Mesodermal cell (in vitro differentiated cells): ENCODE results near the gene PANK4.

ENCODE experiments used
- H3K27ac ChIP-seq: 2 replicates; pipeline ENCODE4 v1.7.0; 2013; ENCODE audit warnings: mild to moderate bottlenecking, low read depth, low read length, moderate library complexity; ENCODE audit not compliant: severe bottlenecking
- H3K36me3 ChIP-seq: 2 replicates; pipeline ENCODE4 v1.7.1; 2013; ENCODE audit warnings: mild to moderate bottlenecking, low read length, moderate library complexity; ENCODE audit not compliant: control insufficient read depth, insufficient read depth
- H3K4me1 ChIP-seq: one replicate; pipeline ENCODE4 v1.7.1; 2013; ENCODE audit warnings: mild to moderate bottlenecking, low read length; ENCODE audit not compliant: insufficient read depth, control insufficient read depth, poor library complexity, severe bottlenecking
- H3K4me3 ChIP-seq: 2 replicates; pipeline ENCODE4 v1.7.0; 2013; ENCODE audit warnings: low read length, control low read depth, mild to moderate bottlenecking; ENCODE audit not compliant: insufficient read depth, poor library complexity, severe bottlenecking; ENCODE audit errors: extremely low read depth
- H3K9me3 ChIP-seq: 2 replicates; pipeline ENCODE4 v1.7.1; 2013; ENCODE audit warnings: mild to moderate bottlenecking, low read length, moderate library complexity; ENCODE audit not compliant: control insufficient read depth
- WGBS, 2 experiments: methylation state at CpG; one replicate each; pipeline ENCODE4 v1.1.5; 2013; ENCODE audit warnings: missing lambda C conversion rate in 2 of 2; ENCODE audit not compliant: insufficient coverage in 2 of 2; 5-methylcytosine and 5-hydroxymethylcytosine counted together

The PANK4 gene

DNA sequence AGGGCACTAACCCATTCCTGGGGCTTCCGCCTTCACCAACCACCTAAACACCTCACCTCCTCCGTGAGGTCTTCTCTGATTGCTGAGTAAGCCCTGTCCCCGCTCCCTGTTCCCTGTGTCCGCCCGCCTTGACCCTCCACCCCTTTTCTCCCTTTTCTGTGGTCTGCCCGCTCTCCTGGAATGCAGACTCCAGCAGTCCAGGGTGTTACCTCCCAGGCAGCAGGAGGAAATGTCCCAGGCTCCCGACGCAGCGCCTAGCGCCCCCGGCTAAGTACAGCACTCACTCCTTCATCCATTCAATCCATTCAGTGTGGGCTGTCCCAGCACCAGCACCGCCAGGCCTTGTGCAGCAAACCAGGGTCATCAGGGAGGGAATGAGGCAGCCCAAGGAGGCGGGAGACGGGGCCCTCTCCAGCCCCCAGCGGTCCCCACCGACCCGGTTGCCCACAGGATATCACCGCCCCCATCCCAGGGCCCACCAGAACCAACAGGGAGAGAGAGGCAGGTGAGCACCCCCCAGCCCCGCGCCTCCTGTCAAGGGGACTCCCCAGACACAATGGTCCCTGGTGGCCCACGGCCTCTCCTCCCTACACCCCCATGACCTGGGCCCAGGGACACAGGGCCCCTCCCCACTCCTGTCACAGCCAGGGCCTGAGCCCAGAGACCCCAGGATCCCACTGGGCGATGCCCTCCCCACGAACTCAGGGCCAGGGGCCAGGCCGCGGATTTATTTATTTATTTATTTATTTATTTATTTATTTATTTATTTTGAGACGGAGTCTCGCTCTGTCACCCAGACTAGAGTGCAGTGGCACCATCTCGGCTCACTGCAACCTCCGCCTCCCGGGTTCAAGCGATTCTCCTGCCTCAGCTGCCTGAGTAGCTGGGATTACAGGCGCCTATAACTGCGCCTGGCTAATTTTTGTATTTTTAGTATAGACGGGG lies 40.0 kb upstream of the PANK4 start:
- Histone ChIP-seq H3K36me3 (no peaks in the 10 kb centered on the region), H3K4me3 (no peak overlapping the region), H3K27ac (no peak overlapping the region), H3K4me1 (peaks cover 5% of the 10 kb centered on the region), H3K9me3 (no peaks in the 10 kb centered on the region)
- 90 to 93% methylated on average over 22 to 30 of the region's 34 CpGs for WGBS, 2 experiments

DNA sequence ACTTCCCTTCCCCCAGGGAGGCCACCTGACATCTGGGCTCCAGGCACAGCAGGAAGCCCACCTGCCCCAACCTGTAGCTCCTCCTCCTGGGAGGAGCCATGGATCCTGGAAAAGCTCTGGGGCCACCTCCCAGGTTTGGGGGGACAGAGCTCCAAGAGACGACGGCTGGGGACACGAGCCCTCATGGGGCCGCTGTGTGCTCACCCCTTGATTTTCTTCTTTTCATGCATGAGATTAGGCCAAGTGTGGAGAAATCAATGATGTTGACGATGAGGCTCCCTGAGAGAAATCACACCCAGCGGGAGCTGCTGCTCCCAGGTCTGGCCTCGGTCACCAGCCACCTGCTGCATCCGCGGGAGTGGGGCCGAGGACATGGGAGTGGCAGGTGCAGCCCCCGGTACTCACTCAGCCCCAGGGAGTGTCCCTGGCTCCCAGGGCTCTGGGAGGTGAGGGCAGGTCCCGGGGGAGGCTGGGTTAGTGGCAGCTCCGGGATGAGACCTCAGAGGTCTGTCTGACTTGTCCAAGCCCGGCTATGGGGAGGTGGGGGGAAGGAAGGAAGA lies 38.5 kb upstream of the PANK4 start:
- H3K4me3 ChIP-seq = no peak overlapping the region
- H3K4me1 ChIP-seq = peaks cover 5% of the 10 kb centered on the region
- 76 to 84% methylated on average over 11 to 13 of the region's 14 CpGs for WGBS, 2 experiments
- no peaks in the 10 kb centered on the region for H3K9me3 ChIP-seq
- no peaks in the 10 kb centered on the region for H3K36me3 ChIP-seq
- no peak overlapping the region for H3K27ac ChIP-seq

DNA sequence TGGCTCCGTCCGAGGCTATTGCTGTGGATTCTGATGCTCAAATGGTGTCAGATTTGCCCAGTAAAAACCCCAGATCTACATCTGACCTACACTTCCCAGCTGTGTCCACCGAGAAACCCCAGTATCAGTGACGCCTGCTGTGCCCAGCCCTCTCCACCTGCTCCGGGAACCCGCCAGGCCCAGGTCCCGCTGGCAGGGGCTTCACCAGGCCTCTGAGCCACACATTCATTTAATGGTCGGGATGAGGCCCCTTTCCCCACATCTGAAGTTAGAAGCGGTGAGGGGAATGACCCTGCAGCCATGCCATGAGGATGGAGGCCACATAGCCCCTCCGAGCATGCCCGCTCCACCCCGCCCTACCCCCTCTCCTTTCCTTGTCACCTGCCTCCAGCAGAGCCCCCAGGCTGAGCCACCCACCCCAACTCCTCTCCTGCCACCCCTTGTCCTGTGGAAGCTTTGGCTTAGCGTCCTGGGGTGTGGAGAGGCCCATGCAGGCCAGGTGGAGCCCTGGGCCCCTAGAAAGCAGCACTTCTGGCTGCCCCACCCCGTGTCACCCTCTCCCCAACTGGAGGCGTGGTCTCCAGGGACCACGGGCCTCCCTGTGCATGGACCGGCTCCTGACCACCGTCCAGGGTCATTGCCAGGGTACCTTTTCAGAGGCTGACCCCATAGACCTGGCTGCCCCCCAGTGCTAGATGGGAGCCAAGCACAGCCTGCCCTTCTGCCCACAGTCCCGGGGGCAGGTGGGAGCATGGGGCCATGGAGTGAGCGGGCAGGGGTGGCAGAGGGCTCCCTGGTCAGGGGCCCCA lies 37.8 kb upstream of the PANK4 start:
- peaks cover 5% of the 10 kb centered on the region for H3K4me1 ChIP-seq
- no peaks in the 10 kb centered on the region for H3K9me3 ChIP-seq
- no peak overlapping the region for H3K27ac ChIP-seq
- WGBS, 2 experiments = 85 to 92% methylated on average over 13 to 17 of the region's 20 CpGs
- H3K4me3 ChIP-seq = no peak overlapping the region
- no peaks in the 10 kb centered on the region for H3K36me3 ChIP-seq

DNA sequence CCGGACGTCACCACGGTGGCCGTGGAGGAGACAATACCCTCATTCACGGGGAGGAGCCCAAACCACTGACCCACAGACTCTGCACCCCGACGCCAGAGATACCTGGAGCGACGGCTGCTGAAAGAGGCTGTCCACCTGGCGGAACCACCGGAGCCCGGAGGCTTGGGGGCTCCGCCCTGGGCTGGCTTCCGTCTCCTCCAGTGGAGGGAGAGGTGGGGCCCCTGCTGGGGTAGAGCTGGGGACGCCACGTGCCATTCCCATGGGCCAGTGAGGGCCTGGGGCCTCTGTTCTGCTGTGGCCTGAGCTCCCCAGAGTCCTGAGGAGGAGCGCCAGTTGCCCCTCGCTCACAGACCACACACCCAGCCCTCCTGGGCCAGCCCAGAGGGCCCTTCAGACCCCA lies 36.8 kb upstream of the PANK4 start:
- 88 to 92% methylated on average over 10 to 16 of the region's 18 CpGs for WGBS, 2 experiments
- no peaks in the 10 kb centered on the region for H3K9me3 ChIP-seq
- H3K4me3 ChIP-seq = no peak overlapping the region
- H3K27ac ChIP-seq = no peak overlapping the region
- H3K36me3 ChIP-seq = no peaks in the 10 kb centered on the region
- H3K4me1 ChIP-seq = peaks cover 5% of the 10 kb centered on the region

DNA sequence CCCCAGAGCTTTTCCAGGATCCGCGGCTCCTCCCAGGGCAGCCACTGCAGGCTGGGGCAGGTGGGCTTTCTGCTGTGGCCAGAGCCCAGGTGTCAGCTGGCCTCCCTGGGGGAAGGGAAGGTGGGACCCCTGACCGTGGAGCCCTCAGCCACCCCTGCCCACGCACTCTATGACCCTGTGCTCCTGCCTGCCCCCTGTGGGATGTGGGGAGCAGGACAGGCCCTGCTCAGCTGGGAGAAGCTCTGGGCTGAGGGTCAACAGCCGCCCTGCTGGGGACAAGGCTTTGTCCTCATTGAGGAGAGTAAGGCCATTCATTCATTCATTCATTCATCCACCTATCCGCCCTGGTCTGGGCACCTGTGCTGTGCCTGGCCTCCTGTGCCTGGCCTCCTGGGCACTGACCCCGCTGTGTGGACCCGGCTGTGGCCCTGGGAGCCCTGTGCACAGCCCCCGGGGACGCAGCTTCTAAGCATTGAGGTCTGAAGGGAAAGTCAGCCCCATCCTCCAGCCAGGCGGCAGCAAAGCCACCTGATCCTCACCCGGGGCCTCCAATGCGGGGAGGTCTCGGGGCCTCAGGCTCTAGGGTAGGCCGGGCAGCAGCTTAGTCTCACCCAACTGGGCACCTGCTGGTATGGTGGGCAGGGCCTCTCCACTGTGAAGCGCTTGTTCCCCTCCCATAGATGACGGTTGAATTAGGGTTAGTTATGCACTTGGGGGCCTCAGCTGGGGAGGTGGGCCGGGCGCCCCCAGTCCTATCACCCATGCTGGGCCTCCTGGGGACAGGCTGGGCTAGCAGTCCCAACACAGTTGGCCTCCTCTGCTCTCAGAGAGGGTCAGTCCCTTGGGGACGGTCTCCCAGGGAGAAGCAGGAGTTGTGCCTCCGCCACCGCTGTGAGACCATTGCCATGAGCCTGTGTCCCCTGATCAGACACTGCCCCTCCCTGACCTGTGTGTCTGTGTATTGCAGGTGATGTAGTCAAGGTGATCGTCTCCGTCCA lies 35.8 kb upstream of the PANK4 start:
- Histone ChIP-seq H3K4me3 (no peak overlapping the region), H3K9me3 (no peaks in the 10 kb centered on the region), H3K36me3 (no peaks in the 10 kb centered on the region), H3K27ac (no peak overlapping the region), H3K4me1 (peaks cover 5% of the 10 kb centered on the region)
- WGBS, 2 experiments = 92 to 95% methylated on average over 19 to 20 of the region's 24 CpGs

DNA sequence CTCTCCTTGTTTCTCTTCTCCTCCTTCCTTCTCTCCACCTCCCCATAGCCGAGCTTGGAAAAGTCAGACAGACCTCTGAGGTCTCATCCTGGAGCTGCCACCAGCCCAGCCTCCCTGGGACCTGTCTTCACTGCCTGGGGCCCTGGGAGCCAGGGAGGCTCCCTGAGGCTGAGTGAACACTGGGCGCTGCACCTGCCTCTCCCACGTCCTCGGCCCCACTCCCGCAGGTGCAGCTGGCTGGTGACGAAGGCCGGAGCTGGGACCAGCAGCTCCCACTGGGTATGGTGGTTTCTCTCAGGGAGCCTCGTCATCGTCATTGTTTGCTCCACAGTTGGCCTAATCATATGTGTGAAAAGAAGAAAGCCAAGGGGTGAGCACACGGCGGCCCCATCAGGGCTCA lies 35.0 kb upstream of the PANK4 start:
- peaks cover 7% of the 10 kb centered on the region for H3K4me1 ChIP-seq
- H3K27ac ChIP-seq = no peak overlapping the region
- WGBS, 2 experiments = 87 to 93% methylated on average over 11 of the region's 11 CpGs
- no peaks in the 10 kb centered on the region for H3K9me3 ChIP-seq
- H3K36me3 ChIP-seq = no peaks in the 10 kb centered on the region
- H3K4me3 ChIP-seq = no peak overlapping the region

DNA sequence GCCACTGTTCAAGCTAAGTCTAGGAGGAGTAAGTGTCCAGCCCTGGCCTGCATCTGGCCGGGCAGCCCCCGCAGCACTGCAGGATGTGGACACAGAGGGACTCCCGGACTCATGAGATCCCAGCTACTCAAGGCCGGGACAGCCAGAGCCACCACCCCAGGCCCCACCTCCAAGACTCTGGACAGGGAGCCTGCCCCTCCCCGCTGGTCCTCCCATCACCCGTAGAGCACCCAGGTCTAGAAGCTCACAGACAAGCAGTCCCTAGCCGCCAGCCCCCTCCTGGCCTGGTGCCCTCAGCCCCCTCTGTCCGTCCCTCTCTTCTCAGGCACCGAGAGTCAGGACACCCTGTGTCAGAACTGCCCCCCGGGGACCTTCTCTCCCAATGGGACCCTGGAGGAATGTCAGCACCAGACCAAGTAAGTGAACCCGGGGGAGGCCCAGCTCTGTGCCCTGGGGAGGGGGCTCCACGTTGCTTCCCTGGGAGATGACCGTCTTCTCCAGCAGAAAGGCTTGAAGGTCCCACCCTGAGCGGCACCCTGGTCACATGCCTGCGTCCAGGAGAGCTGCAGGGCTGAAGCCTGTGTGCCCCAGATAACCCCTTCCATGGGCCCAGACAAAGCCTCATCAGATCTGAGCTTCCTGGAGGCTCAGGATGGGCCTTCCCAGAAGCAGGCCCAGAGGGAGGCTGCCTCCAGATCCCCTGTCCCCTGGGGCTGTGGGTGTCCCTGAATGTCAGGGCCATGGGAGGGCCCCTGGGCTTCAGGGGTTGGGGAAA lies 34.1 kb upstream of the PANK4 start:
- H3K4me3 ChIP-seq = no peak overlapping the region
- H3K9me3 ChIP-seq = no peaks in the 10 kb centered on the region
- no peak overlapping the region for H3K27ac ChIP-seq
- whole genome bisulfite sequencing, 2 experiments = 90 to 94% methylated on average over 13 to 15 of the region's 15 CpGs
- peaks cover 2% of the 10 kb centered on the region for H3K4me1 ChIP-seq
- H3K36me3 ChIP-seq = no peaks in the 10 kb centered on the region

DNA sequence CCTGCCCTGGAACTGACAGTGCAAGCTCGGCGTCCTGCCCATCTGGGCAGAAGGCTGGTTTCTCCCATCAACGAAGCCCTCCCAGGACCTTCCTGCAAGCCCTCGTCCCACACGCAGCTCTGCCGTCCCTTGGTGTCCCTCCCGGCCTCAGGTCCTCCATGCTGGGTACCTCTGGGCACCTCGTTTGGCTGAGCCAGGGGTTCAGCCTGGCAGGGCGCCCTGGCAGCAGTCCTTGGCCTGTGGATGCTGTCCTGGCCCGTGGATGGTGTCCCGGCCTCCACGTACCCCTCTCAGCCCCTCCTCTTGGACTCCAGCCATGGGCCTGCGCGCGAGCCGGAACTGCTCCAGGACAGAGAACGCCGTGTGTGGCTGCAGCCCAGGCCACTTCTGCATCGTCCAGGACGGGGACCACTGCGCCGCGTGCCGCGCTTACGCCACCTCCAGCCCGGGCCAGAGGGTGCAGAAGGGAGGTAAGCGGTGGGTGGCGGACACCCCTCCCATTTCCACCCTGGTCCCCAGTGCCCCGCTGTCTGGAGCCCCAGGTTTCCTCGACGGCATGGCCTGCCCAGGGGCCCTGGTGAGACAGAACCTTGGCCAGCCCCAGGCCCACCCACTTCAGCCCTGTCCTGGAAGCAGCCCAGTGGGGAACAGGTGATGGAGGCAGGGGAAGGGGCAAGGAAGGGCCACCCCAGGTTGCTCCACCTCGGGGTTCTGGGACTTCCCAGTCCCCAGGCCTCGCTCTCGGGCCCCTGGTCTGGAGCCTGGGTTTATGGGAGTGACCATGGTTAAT lies 33.3 kb upstream of the PANK4 start:
- Histone ChIP-seq H3K4me3 (no peak overlapping the region), H3K4me1 (peaks cover 2% of the 10 kb centered on the region), H3K27ac (no peak overlapping the region), H3K36me3 (no peaks in the 10 kb centered on the region), H3K9me3 (no peaks in the 10 kb centered on the region)
- WGBS, 2 experiments = 88 to 92% methylated on average over 26 to 29 of the region's 35 CpGs

DNA sequence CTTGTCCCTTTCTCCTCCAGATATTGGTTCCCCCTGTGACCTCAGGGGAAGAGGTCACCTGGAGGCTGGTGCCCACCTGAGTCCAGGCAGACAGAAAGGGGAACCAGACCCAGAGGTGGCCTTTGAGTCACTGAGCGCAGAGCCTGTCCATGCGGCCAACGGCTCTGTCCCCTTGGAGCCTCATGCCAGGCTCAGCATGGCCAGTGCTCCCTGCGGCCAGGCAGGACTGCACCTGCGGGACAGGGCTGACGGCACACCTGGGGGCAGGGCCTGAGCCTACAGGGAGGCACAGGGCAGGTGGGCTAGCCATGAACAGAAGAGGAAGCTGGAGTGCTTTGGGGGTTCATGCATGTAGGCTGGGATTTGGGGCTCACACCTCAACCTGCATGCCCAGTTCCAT lies 32.5 kb upstream of the PANK4 start:
- Histone ChIP-seq H3K27ac (no peak overlapping the region), H3K36me3 (no peaks in the 10 kb centered on the region), H3K9me3 (no peaks in the 10 kb centered on the region), H3K4me1 (peaks cover 2% of the 10 kb centered on the region), H3K4me3 (no peak overlapping the region)
- WGBS, 2 experiments = 99 to 100% methylated on average over 4 to 6 of the region's 6 CpGs
